Stimulated activated CD8-positive, alpha-beta memory T cell treated with anti-CD3 and anti-CD28 coated beads, Interleukin-15, amount 100 ng/mL, for 1 hour (primary cell): ENCODE results near the gene ATXN7L3B.

ENCODE experiments used
- DNase-seq: peaks from one replicate; pipeline ENCODE4 v3.0.0-alpha.2; 2020; ENCODE audit warnings: low read depth

The ATXN7L3B gene

DNA sequence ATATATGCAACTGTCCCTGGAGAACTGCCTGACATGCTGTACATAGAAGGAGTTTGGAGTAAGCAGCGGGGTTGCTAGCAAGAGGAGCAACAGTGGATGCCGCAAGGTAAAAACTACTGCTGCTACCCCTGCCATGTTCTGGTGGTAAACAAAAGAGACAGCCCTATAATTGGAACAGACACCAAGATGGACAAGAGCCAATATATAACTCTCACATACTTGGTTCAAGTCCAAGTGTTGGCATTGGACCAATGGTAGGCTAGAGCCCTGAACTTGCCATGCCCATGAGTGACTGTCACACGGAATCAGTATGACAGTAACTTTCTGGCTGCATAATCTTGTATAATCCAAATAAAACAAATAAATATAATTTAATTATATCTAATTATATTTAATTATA, 13.7 kb downstream of the ATXN7L3B start:
- no peak for DNase-seq

DNA sequence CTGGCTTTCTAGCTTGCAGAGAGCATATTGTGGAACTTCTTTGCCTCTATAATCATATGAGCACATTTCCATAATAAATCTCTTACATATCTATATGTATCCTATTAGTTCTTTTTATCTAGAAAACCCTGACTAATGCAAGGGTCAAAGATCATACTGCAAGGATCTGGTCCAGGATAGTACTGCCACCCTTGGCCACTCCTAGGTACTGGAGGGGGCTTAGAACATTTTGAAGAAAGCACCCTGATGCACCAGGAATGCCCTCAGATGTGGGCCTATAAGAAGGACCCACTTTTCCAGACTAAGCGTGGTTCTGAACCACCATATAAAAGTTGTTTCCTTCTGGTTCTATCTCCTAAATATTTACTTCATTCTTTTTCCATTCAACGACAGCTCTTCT, 14.6 kb downstream of the ATXN7L3B start:
- DNase-seq = no peak

DNA sequence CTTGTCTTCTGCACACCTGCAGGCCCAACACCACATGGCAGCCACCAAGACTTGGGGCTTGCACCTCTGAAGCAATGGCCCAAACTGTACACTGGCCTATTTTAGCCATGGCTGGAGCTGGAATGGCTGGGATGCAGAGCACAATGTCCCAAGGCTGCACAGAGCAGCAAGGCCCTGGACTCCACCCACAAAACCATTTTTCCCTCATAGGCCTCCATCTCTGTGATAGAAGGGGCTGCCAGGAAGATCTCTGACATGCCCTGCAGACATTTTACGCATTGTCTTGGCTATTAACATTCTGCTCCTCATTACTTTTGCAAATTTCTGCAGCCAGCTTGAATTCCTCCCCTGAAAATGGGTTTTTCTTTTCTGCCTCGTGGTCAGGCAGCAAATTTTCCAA, 22.1 kb downstream of the ATXN7L3B start:
- DNase-seq = no peak

DNA sequence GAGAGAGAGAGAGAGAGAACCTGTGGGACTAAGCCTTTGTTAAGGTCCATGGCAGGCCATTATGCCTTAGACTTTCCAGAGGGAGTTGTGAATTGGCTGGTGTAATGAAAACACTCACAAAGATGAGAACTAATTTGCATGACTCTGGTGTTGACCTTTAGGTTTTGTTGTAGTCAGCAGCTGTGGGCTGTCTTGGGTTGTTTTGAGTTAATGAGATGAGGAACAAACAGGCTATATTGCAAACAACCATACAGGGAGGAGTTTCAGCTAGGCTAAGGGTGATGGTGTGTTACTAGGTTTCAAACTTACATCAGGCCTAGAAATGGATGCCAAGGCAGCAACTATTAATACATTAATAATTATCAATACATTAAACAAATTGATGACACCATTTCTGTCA, 26.3 kb downstream of the ATXN7L3B start:
- DNase-seq = no peak

DNA sequence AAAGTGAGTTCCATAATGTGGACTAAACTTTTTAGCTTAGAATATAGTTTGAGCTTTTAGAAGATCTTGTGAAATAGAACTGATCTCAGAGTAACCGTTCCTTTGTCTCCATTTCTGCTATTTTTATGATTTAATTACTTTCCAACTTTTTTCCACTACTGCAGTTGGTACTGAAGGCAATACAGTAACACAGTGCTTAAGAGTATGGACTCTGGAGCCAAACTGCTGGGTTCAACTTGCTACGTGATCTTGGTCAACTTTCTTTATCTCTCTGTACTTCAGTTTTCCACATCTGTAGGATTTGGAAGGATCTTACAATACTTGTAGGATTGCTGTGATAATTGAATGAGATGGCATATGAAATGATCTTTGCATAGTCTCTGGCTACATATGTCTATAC, 40.9 kb downstream of the ATXN7L3B start:
- DNase-seq = no peak

DNA sequence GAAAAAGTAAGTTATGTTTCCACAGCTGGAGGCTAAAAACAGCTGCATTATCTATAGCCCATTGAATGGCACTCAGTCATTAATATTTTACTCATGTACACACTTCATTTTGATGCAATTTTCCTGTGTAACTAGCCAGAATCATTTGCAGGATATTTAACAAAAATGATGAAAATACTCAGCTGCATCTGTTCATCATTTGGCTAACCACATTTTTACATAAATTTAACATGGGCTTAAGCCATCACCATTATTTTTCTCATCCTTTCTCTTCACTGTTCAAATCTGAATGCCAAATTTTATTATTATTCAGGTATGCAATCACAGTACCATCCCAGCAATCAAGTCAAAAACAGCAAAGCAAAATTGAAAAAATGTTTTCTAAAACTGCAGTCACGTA, 41.8 kb downstream of the ATXN7L3B start:
- DNase-seq = no peak

DNA sequence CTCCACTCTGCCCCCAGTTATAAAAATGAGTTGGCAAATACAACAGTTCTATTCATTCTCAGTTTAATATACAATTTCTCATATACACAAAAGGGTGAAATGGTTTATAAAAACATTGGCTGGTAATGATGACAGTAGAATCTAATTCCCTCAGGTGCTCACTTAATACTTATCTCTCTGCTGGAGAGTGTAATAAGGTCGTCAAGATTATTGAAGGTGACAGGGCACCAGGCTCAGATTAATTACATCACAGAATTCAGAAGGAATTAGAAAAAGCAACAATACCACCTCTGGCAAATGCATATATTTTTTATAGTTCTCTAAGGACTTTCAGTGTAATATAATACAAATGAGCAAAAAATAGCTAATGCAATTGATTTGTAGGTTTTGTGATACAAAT, 42.3 kb downstream of the ATXN7L3B start:
- DNase-seq = no peak

DNA sequence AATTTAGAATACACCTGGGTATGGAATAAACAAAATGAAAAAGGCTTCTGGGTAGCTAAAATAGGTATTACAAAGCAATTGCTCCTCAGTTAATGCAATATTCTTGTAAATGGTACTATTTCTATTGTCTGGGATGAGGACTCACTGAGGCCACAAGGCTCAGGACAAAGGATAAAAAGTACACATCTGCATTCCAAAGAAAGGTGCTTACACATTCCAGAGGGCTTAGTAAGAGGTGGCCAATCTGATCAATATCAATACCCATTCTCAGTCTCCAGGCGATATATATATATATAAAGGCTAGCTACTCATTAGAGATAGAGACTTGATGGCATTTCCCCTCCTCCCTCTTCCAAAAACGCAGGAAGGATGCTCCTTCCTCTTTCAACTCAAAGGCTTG, 43.8 kb downstream of the ATXN7L3B start:
- no peak for DNase-seq

DNA sequence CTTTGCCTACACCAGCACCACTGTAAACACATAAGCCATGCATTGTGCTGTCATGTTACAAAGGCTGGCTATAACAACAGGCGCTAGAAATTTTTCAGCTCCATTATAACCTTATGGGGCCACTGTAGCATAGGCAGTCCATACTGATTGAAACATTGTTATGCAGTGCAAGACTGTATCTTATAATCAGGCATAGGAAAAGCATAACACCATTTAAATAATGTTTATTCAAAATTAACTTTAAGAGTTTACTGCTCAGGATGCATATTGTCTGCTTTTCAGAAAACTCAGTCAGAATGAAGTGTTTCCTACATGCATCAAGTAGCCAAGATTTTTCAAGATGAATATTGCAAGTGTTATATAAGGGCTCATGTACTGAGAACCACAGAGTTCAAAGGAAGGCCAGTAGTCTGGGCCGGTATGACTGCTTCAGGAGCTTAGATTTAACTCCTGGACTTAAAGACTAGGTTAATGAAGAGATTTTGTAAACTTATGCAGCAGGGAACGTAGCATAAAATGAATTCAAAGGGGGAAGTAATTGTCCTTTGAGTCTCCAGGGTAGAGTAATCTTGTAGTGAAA, 46.9 kb downstream of the ATXN7L3B start:
- DNase-seq = no peak

DNA sequence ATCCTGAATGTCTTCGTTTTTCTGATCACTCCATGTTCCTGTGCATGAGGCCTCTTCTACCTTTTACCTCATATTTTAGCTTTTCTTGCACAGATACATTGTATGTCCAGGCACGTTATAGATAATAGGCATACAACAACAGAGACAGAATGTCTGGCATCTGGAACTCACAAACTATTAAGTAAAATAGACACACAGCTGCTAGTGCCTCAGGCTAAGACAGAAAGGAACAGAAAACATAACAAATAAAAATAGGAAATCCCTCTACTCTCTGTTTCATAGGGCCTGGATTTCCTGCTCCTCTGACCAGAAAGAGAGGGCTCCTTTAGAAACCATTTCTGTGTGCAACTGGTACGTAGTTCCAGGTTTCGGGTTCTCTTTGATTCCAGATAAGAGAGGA, 48.6 kb downstream of the ATXN7L3B start:
- no peak for DNase-seq
